OCI-LY3 (cell line): ENCODE results near the gene OR11H7.

ENCODE experiments used
- CTCF ChIP-seq: fragments of 200-600, 300-600 bp; sonication (generic); IDR thresholded peaks from 2 replicates; pipeline ENCODE4 v1.5.1; 2014; ENCODE audit warnings: antibody characterized with exemption, low read length, low read depth
- EZH2phosphoT487 ChIP-seq: fragments of 200-600 bp; shearing (Covaris generic); IDR thresholded peaks from 2 replicates; pipeline ENCODE4 v1.6.1; 2018; ENCODE audit warnings: antibody characterized with exemption, mixed run types, low read depth

- TF ChIP-seq CTCF (no peak), EZH2phosphoT487 (no peak)
These were observed 48.6 kb downstream of the OR11H7 start for GRCh38 chr14:20277409-20277808.
